K562 (cell line): ENCODE data around the gene MEX3A. TPM values are rescaled to one million over a fixed set of nuclear protein-coding genes. Genes with fewer than 3 reads are reported as not detected.

Experiments used
- FIP1L1 ChIP-seq: fragments of 200-400 bp; formaldehyde crosslinking; IDR thresholded peaks from 2 replicates; pipeline ENCODE4 v1.6.1; 2018; ENCODE audit warnings: mild to moderate bottlenecking, low read depth, low read length; ENCODE audit not compliant: poor library complexity, severe bottlenecking
- FOXA3 ChIP-seq, 2 experiments: fragments of 450-650 bp in 1 of 2; sonication (generic) in 1 of 2; formaldehyde crosslinking; IDR thresholded peaks in 1 of 2; conservative IDR thresholded peaks in 1 of 2; 2 replicates each; pipeline versions ENCODE4 v1.4.0 to v1.8.0; 2020 to 2022; ENCODE audit warnings: mild to moderate bottlenecking in 2 of 2, missing genetic modification reagents in 1 of 2
- MIER1 ChIP-seq: fragments of 450-650 bp; IDR thresholded peaks from 2 replicates; pipeline ENCODE4 v1.6.1; 2016; ENCODE audit warnings: antibody characterized with exemption, mild to moderate bottlenecking, low read depth
- NCOR1 ChIP-seq: fragments of 450-650 bp; IDR thresholded peaks from 2 replicates; pipeline ENCODE4 v1.6.1; 2016; ENCODE audit warnings: mild to moderate bottlenecking, moderate library complexity
- PHB2 ChIP-seq: fragments of 450-650 bp; IDR thresholded peaks from 2 replicates; pipeline ENCODE4 v1.6.1; 2017; ENCODE audit warnings: low read depth
- RBBP5 ChIP-seq: fragments of 200-600 bp; sonication (generic); IDR thresholded peaks from 2 replicates; pipeline ENCODE4 v1.6.1; 2012; ENCODE audit warnings: borderline replicate concordance, mild to moderate bottlenecking, low read length, control low read depth, inconsistent platforms; ENCODE audit not compliant: insufficient read depth, poor library complexity, severe bottlenecking
- SMAD1 ChIP-seq: fragments of 150-350 bp; IDR thresholded peaks from 2 replicates; pipeline ENCODE4 v1.6.1; 2014; ENCODE audit warnings: low read length, low read depth; ENCODE audit not compliant: partially characterized antibody
- SMAD2 ChIP-seq: fragments of 150-350 bp; IDR thresholded peaks from 2 replicates; pipeline ENCODE4 v1.6.1; 2014; ENCODE audit warnings: low read depth, mild to moderate bottlenecking, low read length
- SP2 ChIP-seq: IDR thresholded peaks from 2 replicates; pipeline ENCODE4 v1.6.1; 2011; ENCODE audit warnings: mild to moderate bottlenecking, low read depth, low read length, moderate library complexity; ENCODE audit not compliant: poor library complexity, severe bottlenecking; ENCODE audit errors: extremely low read depth
- TCFL5 ChIP-seq: fragments of 250-450 bp; sonication (Bioruptor Pico); conservative IDR thresholded peaks from 2 replicates; pipeline ENCODE4 v1.6.1; 2021; ENCODE audit warnings: mild to moderate bottlenecking, moderate library complexity, matching md5 sums
- TOE1 ChIP-seq, 2 experiments: fragments of 450-650 bp in 1 of 2; sonication (generic) in 1 of 2; formaldehyde crosslinking in 1 of 2; IDR thresholded peaks; 2 replicates each; pipeline versions ENCODE4 v1.7.1 to v1.8.0; 2016 to 2022; ENCODE audit warnings: borderline replicate concordance in 2 of 2, mild to moderate bottlenecking in 2 of 2, antibody characterized with exemption in 1 of 2, inconsistent platforms in 1 of 2, low read depth in 1 of 2, missing genetic modification reagents in 1 of 2, moderate library complexity in 1 of 2
- ZNF175 ChIP-seq: fragments of 200-800 bp; sonication (Bioruptor generic); IDR thresholded peaks from 2 replicates; pipeline ENCODE4 v1.6.1; 2016; ENCODE audit warnings: low read depth, mild to moderate bottlenecking, missing genetic modification characterization, missing compliant biosample characterization
- ZNF274 ChIP-seq: IDR thresholded peaks from 2 replicates; pipeline ENCODE4 v1.6.1; 2011; ENCODE audit warnings: low read depth, mild to moderate bottlenecking, low read length, moderate library complexity, borderline replicate concordance
- ZNF431 ChIP-seq: sonication (generic); formaldehyde crosslinking; IDR thresholded peaks from 2 replicates; pipeline ENCODE4 v1.8.0; 2022; ENCODE audit warnings: mild to moderate bottlenecking, missing genetic modification reagents
- ZNF589 ChIP-seq: fragments of 200-800 bp; sonication (Bioruptor generic); IDR thresholded peaks from 2 replicates; pipeline ENCODE4 v1.6.1; 2016; ENCODE audit warnings: low read depth, missing genetic modification characterization, missing compliant biosample characterization
- polyA plus RNA-seq, 8 experiments: library from polyadenylated mRNA; depleted of rRNA in 4 of 8; stranded (reverse) in 5 of 8; unstranded in 3 of 8; fragments of >200 nt; fragmentation: Nextera tagmentation in 2 of 8; fragmentation: Illumina TruSeq in 1 of 8; extraction: Ambion mirVana in 2 of 8; extraction: Trizol in 1 of 8; gene quantifications; 2 replicates each; pipeline versions ENCODE4 v1.2.1 to v1.2.3, GENCODE V29; 2011 to 2014; ENCODE audit warnings: inconsistent platforms in 1 of 8, missing spikeins in 1 of 8
- total RNA-seq, 7 experiments: library from RNA; depleted of rRNA in 6 of 7; stranded (reverse); fragments of >200 nt in 6 of 7; fragmentation: Illumina TruSeq in 2 of 7; extraction: Trizol in 2 of 7; gene quantifications; 2 replicates each; pipeline versions ENCODE4 v1.2.1 to v1.2.3, GENCODE V29; 2011 to 2021; ENCODE audit warnings: low replicate concordance in 1 of 7
- TF ChIP-seq, protein P1 (sequence below): fragments of 250-450 bp; sonication (Bioruptor Pico); IDR thresholded peaks from 2 replicates; pipeline ENCODE4 v1.5.0; 2020; ENCODE audit warnings: mild to moderate bottlenecking, borderline replicate concordance
- TF ChIP-seq, protein P2 (sequence below), 2 experiments: fragments of 450-650 bp in 1 of 2; sonication (generic) in 1 of 2; formaldehyde crosslinking in 1 of 2; IDR thresholded peaks in 1 of 2; conservative IDR thresholded peaks in 1 of 2; 2 replicates each; pipeline versions ENCODE4 v1.6.1 to v1.8.1; 2016 to 2023; ENCODE audit warnings: mild to moderate bottlenecking in 2 of 2, moderate library complexity in 2 of 2, inconsistent platforms in 1 of 2, missing genetic modification reagents in 1 of 2
- TF ChIP-seq, protein P3 (sequence below): fragments of 450-650 bp; IDR thresholded peaks from 2 replicates; pipeline ENCODE4 v1.6.1; 2016; ENCODE audit warnings: missing biosample characterization, missing genetic modification characterization
- TF ChIP-seq, protein P4 (sequence below), 2 experiments: IDR thresholded peaks; 2 replicates each; pipeline ENCODE4 v1.6.1; 2011; ENCODE audit warnings: borderline replicate concordance in 1 of 2, control low read depth in 1 of 2, low read depth in 1 of 2, low read length in 1 of 2, mild to moderate bottlenecking in 1 of 2, mixed read lengths in 1 of 2, moderate library complexity in 1 of 2; ENCODE audit not compliant: insufficient read depth in 1 of 2, insufficient read length in 1 of 2, poor library complexity in 1 of 2, severe bottlenecking in 1 of 2; ENCODE audit errors: extremely low read depth in 1 of 2

MEX3A gene
- total and polyA plus RNA-seq, 9 of the 15 experiments (the other 6 are each of a cell fraction or from before 2014, with no cell fraction given): 0.36 to 13.7 (median 5.2) TPM

DNA sequence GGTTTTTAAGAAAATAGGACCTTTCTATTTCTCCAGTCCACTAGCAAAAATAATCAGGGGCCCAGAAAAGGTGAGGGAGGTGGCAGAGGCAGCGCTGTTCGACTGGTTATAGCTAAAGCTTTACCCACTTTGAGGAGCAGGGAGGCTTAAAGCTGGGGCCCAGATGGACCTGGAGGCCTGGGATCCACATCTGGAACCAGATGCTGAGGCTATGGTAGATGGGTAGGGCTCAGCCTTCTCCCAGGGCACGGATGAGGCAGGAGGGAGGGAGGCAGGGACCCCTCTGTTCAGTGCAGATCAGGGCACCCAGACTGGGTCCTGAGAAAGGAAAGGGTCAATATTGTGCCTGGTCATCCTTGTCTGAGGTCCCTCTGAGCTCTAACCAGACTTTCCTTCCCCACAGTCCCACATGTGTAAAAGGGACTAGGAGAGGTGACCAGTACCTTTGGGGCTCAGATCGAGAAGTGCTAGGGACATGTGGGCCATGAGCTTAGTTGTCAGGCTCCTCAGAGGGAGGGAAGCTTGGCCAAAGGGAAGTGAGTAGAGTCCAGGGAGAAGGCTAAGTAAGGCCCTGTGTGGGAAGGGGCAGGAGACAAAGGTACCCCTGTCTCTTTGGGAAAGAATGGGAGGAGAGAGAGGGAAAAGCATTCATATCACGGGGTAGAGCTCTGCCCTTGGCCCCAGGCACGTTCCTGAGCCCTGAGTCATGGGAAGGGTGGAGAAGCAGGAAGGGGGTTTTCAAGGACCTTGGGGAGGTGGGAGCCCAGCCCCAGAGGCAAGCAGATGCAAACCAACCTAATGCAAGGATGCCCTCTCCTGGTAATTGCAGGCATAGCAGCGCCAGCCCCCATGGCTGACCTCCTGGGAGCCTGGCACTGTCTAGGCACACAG is 47.7 kb upstream of the MEX3A start (continued):
- TF ChIP-seq FIP1L1 (no peak), ZNF274 (no peak), ZNF175 (0 out of 2 replicates have a peak, but pooled peaks have one; percentile 33), NCOR1 (no peak), PHB2 (no peak), SMAD2 (no peak), TCFL5 (CRISPR knock-in tag) (no peak), SMAD1 (no peak), ZNF589 (CRISPR knock-in tag) (no peak), SP2 (no peak), RBBP5 (no peak), ZNF431 (CRISPR knock-in tag) (no peak), TOE1 (IDR thresholded peaks at IDR 0.05; ENCODE audit: borderline replicate concordance) (peak; percentile 50; the same call in 1 of the 2 replicates), TOE1 (CRISPR knock-in tag; IDR thresholded peaks at IDR 0.05; ENCODE audit: borderline replicate concordance, low read depth) (0 out of 2 replicates have a peak, but pooled peaks have one; percentile 34), MIER1 (peak; percentile 31; the same call in 1 of the 2 replicates), FOXA3 (CRISPR knock-in tag; conservative IDR thresholded peaks at IDR 0.05 in 1 of 2, IDR thresholded peaks at IDR 0.05 in 1 of 2) (no peak)
- TF ChIP-seq, protein P1, sequence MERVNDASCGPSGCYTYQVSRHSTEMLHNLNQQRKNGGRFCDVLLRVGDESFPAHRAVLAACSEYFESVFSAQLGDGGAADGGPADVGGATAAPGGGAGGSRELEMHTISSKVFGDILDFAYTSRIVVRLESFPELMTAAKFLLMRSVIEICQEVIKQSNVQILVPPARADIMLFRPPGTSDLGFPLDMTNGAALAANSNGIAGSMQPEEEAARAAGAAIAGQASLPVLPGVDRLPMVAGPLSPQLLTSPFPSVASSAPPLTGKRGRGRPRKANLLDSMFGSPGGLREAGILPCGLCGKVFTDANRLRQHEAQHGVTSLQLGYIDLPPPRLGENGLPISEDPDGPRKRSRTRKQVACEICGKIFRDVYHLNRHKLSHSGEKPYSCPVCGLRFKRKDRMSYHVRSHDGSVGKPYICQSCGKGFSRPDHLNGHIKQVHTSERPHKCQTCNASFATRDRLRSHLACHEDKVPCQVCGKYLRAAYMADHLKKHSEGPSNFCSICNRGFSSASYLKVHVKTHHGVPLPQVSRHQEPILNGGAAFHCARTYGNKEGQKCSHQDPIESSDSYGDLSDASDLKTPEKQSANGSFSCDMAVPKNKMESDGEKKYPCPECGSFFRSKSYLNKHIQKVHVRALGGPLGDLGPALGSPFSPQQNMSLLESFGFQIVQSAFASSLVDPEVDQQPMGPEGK (CRISPR knock-in tag): no peak
- TF ChIP-seq, protein P2, sequence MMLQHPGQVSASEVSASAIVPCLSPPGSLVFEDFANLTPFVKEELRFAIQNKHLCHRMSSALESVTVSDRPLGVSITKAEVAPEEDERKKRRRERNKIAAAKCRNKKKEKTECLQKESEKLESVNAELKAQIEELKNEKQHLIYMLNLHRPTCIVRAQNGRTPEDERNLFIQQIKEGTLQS (IDR thresholded peaks at IDR 0.05): peak; percentile 84
- TF ChIP-seq, protein P2 (CRISPR knock-in tag; conservative IDR thresholded peaks at IDR 0.05): no peak
- TF ChIP-seq, protein P3, sequence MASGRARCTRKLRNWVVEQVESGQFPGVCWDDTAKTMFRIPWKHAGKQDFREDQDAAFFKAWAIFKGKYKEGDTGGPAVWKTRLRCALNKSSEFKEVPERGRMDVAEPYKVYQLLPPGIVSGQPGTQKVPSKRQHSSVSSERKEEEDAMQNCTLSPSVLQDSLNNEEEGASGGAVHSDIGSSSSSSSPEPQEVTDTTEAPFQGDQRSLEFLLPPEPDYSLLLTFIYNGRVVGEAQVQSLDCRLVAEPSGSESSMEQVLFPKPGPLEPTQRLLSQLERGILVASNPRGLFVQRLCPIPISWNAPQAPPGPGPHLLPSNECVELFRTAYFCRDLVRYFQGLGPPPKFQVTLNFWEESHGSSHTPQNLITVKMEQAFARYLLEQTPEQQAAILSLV (tag): no peak
- TF ChIP-seq, protein P4, sequence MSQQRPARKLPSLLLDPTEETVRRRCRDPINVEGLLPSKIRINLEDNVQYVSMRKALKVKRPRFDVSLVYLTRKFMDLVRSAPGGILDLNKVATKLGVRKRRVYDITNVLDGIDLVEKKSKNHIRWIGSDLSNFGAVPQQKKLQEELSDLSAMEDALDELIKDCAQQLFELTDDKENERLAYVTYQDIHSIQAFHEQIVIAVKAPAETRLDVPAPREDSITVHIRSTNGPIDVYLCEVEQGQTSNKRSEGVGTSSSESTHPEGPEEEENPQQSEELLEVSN (IDR thresholded peaks at IDR 0.05; ENCODE audit: borderline replicate concordance in 1 of 2, extremely low read depth in 1 of 2, insufficient read depth in 1 of 2, insufficient read length in 1 of 2, low read depth in 1 of 2, low read length in 1 of 2, poor library complexity in 1 of 2, severe bottlenecking in 1 of 2): no peak
